Mesenteric fat pad (tissue), 1 donor: ENCODE data around the gene UCK2. TPM values are rescaled to one million over a fixed set of nuclear protein-coding genes. Genes with fewer than 3 reads are reported as not detected.

ENCODE experiments used
- DNase-seq: peaks from one replicate; pipeline ENCODE4 v3.0.0-alpha.2; 2020; ENCODE audit warnings: low spot score
- total RNA-seq: library from RNA; stranded (reverse); fragmentation: NEBNext Ultra II Directional; extraction: Animal tissue kit (Norgen Biotek cat#: 25700); gene quantifications from one replicate; pipeline ENCODE4 v1.2.1, GENCODE V29; 2021
- donor health status: DM: yes; HTN: yes; CAD: no.

Gene UCK2
- total RNA-seq, 1 donor from 2014 or later = 25.6 TPM

GRCh38 chr1:165833358-165833757 is 5.9 kb downstream of the UCK2 start:
- no peak for DNase-seq

DNA sequence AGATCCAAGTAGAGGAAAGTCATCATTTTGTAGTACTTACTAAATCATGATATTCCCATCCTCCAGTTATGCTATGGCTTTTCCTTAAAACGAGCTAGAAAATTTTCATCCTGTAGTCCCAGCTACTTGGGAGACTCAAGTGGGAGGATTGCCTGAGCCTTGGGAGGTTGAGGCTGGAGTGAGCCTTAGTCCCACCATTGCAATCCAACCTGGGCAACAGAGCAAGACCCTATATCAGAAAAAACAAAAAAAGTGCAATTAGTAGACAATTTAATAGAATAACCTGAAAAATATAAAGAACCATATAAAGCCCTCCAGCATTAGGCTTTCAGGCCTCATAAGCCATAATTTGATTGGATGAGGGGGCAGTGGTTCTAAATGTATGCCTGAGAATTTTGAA is 6.8 kb downstream of the UCK2 start:
- no peak for DNase-seq

- no peak for DNase-seq
Measured at GRCh38 chr1:165834881-165835280, 7.5 kb downstream of the UCK2 start.

GRCh38 chr1:165836664-165837482 is 9.5 kb downstream of the UCK2 start:
- DNase-seq = no peak

- no peak for DNase-seq
Measured at GRCh38 chr1:165837838-165838364, 10.5 kb downstream of the UCK2 start.

- DNase-seq = no peak
Measured at GRCh38 chr1:165840423-165840822, 13.0 kb downstream of the UCK2 start.

DNA sequence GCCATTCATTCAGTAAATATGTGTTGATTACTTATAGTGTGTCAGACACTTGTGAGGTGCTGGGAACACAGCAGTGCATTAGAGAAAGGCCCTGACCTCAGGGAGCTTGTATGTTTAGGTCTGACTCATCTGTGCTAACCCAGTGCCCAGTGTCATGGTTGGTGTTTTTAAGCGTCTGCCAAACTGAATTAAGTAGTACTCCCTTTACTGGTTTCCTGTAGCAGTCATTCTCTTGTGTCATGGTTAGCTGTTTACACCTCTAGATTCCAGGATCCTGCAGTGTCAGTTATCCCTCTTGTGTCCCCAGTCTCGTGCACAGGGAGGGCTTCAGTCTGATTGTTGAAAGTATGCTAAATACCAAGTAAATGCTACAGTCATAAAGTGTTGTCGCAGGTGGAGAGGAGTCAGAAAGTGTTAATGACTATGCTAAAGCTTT is 14.2 kb downstream of the UCK2 start:
- DNase-seq = no peak

GRCh38 chr1:165842023-165842670 is 14.7 kb downstream of the UCK2 start:
- no peak for DNase-seq

- no peak for DNase-seq
Measured at GRCh38 chr1:165842671-165843129, 15.3 kb downstream of the UCK2 start.

DNA sequence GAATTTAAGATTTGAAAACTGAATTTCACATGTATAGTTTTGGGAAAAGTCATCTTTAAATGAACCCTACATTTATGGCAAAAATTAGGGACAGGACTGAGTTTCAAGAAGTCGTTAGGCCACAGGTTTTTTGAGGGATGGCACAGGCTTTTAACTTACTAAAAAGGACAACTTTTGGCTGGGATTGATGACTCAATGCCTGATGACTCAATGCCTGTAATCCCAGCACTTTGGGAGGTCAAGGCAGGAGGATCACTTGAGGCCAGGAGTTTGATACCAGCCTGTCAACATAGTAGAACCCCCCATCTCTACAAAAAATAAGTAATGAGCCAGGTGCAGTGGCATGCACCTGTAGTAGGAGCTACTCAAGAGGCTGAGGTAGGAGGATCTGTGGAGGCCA is 15.9 kb downstream of the UCK2 start:
- DNase-seq = no peak

GRCh38 chr1:165844114-165844798 is 16.8 kb downstream of the UCK2 start:
- no peak for DNase-seq

DNA sequence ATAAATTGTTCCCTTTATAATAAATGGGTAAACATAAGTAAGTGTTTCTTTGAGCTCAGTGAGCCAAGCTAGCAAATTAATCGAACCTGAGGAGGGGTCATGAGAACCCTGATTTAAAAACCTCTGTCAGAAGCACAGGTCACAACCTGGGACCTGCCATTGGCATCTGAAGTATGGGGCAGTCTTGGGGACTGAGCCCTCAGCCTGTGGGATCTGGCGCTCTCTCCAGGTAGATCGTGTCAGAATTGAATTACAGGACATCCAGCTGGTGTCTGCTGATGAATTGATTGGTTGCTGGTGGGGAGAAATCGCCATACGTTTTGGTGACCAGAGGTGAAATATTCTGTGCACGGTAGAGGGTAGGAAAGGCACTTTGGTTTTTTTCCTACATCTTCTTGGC is 17.5 kb downstream of the UCK2 start:
- no peak for DNase-seq

DNA sequence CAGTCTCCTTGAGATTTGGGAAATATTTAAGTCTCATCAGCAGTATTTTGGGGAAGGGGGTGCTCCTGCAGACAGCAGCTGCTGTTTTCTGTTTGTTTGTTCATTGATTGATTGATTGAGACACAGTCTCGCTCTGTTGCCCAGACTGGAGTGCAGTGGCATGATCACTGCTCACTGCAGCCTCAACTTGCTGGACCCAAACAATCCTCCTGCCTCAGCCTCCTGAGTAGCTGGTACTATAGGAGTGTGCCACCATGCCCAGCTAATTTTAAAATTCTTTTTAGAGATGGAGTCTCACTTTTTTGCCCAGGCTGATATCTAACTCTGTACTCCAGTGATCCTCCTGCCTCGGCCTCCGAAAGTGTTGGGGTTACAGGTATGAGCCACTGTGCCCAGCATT is 18.2 kb downstream of the UCK2 start:
- no peak for DNase-seq

DNA sequence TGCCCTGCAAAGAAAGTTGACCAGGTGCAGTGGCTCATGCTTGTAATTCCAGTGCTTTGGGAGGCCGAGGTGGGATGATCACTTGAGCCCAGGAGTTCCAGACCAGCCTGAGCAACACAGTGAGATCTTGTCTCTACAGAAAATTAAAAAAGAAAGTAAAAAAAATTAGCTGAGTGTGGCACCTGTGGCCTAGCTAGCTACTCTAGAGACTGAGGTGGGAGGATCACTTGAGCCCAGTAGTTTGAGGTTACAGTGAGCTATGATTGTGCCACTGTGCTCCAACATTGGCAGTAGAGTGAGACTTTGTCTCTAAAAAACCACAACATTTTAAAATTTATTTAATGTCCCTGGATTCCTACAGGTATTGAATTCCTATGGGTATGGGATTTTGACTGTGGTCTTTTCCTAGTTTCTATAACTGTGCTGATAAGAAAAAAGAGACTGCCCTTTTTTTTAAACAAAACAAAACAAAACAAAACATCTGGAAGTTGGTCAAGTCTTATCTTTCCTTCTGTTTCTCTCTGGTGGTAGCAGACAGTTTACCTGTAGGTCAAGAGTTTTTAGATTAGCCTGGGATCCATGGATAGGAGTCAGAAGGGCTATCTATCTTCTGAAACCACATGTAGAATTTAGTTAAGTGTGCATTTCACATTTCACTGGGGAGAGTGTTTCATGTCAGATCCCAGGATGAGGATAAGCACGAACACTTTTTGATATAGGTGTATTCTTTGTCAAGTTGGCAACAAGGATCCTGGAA is 18.8 kb downstream of the UCK2 start:
- no peak for DNase-seq

DNA sequence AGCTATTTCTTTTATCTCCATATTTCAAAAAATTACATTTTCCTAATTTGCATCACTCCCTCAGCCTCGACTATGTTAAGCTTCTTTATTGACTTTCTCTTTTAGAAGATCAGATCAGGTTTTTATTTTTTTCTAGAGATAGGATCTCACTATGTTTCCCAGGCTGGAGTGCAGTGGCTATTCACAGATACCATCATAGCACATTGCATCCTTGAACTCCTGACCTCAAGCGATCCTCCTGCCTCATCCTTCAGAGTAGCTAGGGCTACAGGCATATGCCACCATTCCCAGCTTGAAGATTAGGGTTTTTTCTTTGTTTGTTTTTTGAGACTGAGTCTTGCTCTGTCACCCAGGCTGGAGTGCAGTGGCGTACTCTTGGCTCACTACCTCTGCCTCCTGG is 20.1 kb downstream of the UCK2 start:
- DNase-seq = no peak

GRCh38 chr1:165849353-165850133 is 22.1 kb downstream of the UCK2 start:
- DNase-seq = no peak

- no peak for DNase-seq
Measured at GRCh38 chr1:165851034-165851658, 23.7 kb downstream of the UCK2 start.

DNA sequence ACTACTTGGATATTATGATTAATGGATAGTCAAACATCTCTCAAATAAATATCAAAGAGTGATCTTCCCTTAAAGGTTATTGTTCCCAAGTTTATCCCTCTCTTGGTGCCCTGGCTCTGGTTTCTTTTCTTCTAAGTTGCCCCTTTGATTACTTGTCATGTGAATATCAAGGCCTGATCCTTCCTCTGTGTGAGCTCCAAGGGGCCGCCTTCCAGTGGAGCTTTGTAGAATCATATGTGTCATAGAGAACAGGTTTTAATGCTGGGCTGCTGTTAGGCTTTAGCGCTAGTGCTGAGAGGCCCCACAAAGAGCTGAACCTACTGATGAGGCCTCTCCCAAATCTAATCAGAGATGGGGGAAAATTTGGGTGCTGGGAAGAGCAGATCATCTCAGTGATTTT is 25.5 kb downstream of the UCK2 start:
- DNase-seq = no peak

- no peak for DNase-seq
Measured at GRCh38 chr1:165853528-165854075, 26.2 kb downstream of the UCK2 start.
